Bronchial epithelial cell (primary cell): Measurements from ENCODE around the gene POC1B. TPM values are rescaled to one million over a fixed set of nuclear protein-coding genes. Genes with fewer than 3 reads are reported as not detected.

ENCODE experiments used
- DNase-seq: peaks from one replicate; pipeline ENCODE4 v3.0.0-alpha.2; 2010; ENCODE audit warnings: low read depth
- FAIRE-seq: peaks from 2 replicates; lab custom pipeline; 2011; peaks lifted over from hg19 to GRCh38; lab: Jason Lieb, UNC
- H3K27me3 ChIP-seq: 2 replicates; pipeline ENCODE4 v1.5.1; 2011; ENCODE audit warnings: low read length; ENCODE audit not compliant: control insufficient read depth, insufficient read depth
- H3K36me3 ChIP-seq: 2 replicates; pipeline ENCODE4 v1.5.1; 2011; ENCODE audit warnings: low read length; ENCODE audit not compliant: control insufficient read depth, insufficient read depth
- H3K4me3 ChIP-seq: 2 replicates; pipeline ENCODE4 v1.5.1; 2011; ENCODE audit warnings: mild to moderate bottlenecking, low read depth, low read length, control low read depth
- CTCF ChIP-seq: IDR thresholded peaks from 2 replicates; pipeline ENCODE4 v1.5.1; 2011; ENCODE audit warnings: mild to moderate bottlenecking, moderate library complexity, low read length, control low read depth, inconsistent platforms; ENCODE audit not compliant: insufficient read depth, severe bottlenecking
- total RNA-seq: library from RNA; depleted of rRNA; stranded (reverse); fragments of >200 nt; gene quantifications from 2 replicates; pipeline ENCODE4 v1.2.1, GENCODE V29; 2014

POC1B gene
- total RNA-seq, 1 donor from 2014 or later = 12.6 TPM

- H3K27me3 ChIP-seq = no peaks in the 10 kb centered on the region
- no peaks in the 10 kb centered on the region for H3K36me3 ChIP-seq
- H3K4me3 ChIP-seq = peak overlapping the region; percentile 92
- DNase-seq (peak; percentile 29), FAIRE-seq (no peak)
- TF ChIP-seq CTCF = no peak
Observed at GRCh38 chr12:89523843-89524540, 1.9 kb downstream of the POC1B start.

- Histone ChIP-seq H3K4me3 (no peak overlapping the region), H3K27me3 (no peaks in the 10 kb centered on the region), H3K36me3 (no peaks in the 10 kb centered on the region)
- no peak for TF ChIP-seq CTCF
- no peak for FAIRE-seq
- no peak for DNase-seq
Observed at GRCh38 chr12:89523393-89523792, 2.5 kb downstream of the POC1B start.

GRCh38 chr12:89521364-89522223 lies 4.3 kb downstream of the POC1B start:
- H3K27me3 ChIP-seq = no peaks in the 10 kb centered on the region
- no peak overlapping the region for H3K4me3 ChIP-seq
- TF ChIP-seq CTCF = no peak
- FAIRE-seq = no peak
- DNase-seq = peak; percentile 53
- H3K36me3 ChIP-seq = no peaks in the 10 kb centered on the region

GRCh38 chr12:89517720-89518119 lies 8.1 kb downstream of the POC1B start:
- no peak for DNase-seq
- Histone ChIP-seq H3K36me3 (no peaks in the 10 kb centered on the region), H3K27me3 (no peaks in the 10 kb centered on the region), H3K4me3 (no peak overlapping the region)
- no peak for TF ChIP-seq CTCF
- FAIRE-seq = no peak

GRCh38 chr12:89516633-89517032 lies 9.2 kb downstream of the POC1B start:
- Histone ChIP-seq H3K27me3 (no peaks in the 10 kb centered on the region), H3K36me3 (no peaks in the 10 kb centered on the region), H3K4me3 (no peak overlapping the region)
- no peak for DNase-seq
- TF ChIP-seq CTCF = no peak
- no peak for FAIRE-seq
